ENCODE data around the gene CD1E. TPM values are rescaled to one million over a fixed set of nuclear protein-coding genes. Genes with fewer than 3 reads are reported as not detected.
"Not testable (repeated sequence)": the region's sequence is repeated elsewhere in the genome, so short reads cannot be mapped to it uniquely, and the experiment has no call there.

Gene CD1E
- total and polyA plus RNA-seq, 10 of the 15 experiments (the other 5 are each of a cell fraction or from before 2014, with no cell fraction given), result 0.05 to 0.07 (median 0.05) TPM; not detected in 7

DNA sequence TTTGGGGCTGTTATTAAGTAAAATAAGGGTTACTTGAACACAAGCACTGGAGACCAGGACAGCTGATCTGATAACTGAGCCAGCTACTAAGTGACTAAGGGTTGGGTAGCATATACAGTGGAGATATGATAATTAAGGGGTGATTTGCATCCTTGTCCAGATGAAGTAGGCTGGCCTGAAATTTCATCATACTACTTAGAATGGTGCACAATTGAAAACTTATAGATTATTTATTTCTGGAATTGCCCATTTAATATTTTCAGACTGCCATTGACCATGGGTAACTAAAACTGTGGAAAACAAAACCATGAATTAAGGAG, 18.5 kb upstream of the CD1E start (continued):
- TF ChIP-seq SUPT20H (IDR thresholded peaks at IDR 0.05; ENCODE audit: borderline replicate concordance, control insufficient read depth, low read depth, low read length), result no peak

GRCh38 chr1:158336413-158336812, 17.3 kb upstream of the CD1E start:
- ATAC-seq; H3K4me3 ChIP-seq; H3K27me3 ChIP-seq (replicated peaks in 1 of 2; ENCODE audit: control insufficient read depth in 2 of 2, insufficient read depth in 2 of 2, low read length in 1 of 2); BruUV-seq (replicated peaks); RAD21 ChIA-PET (ENCODE audit: unreplicated experiment); H4K20me1 ChIP-seq (ENCODE audit: control insufficient read depth, insufficient read depth); H2AFZ ChIP-seq (ENCODE audit: control insufficient read depth, low read depth, low read length); DNase-seq (ENCODE audit: low read depth, low spot score); H3K9ac ChIP-seq (ENCODE audit: control insufficient read depth, insufficient read depth, low read length); POLR2A ChIA-PET; H3K4me1 ChIP-seq (ENCODE audit: control insufficient read depth, insufficient read depth, low read length); H3K27ac ChIP-seq (ENCODE audit: control insufficient read depth, insufficient read depth); intact Hi-C loops (cut with micrococcal nuclease; ENCODE audit: unreplicated experiment); H3K4me2 ChIP-seq (ENCODE audit: control insufficient read depth, insufficient read depth); H3K9me3 ChIP-seq (replicated peaks; ENCODE audit: control insufficient read depth, insufficient read depth, low read length); H3K79me2 ChIP-seq (ENCODE audit: control insufficient read depth, insufficient read depth, low read length); H3K36me3 ChIP-seq (ENCODE audit: control insufficient read depth in 2 of 2, insufficient read depth in 2 of 2, low read length in 1 of 2); FAIRE-seq: not testable (repeated sequence)
- WGBS (ENCODE audit: insufficient coverage, insufficient replicate concordance, low lambda C conversion rate, missing lambda C conversion rate), result 23% methylated on average over 7 of the region's 7 CpGs
- in situ Hi-C loops (cut with MboI), result loop anchor here (10.0 kb wide), 1 partner anchor 132 kb away; no protein-coding TSS in a partner anchor
- CTCF ChIA-PET, result interaction anchor here (1.7 kb wide), 1 partner anchor 132 kb away, joined by 8 read pairs; no protein-coding TSS in a partner anchor
- SMC1A ChIA-PET (ENCODE audit: uncharacterized antibody, unreplicated experiment), result interaction anchor here (0.9 to 1.2 kb wide), 2 partner anchors 36 to 50 kb away, joined by 3 read pairs; no protein-coding TSS in a partner anchor

- RAD21 ChIA-PET (ENCODE audit: unreplicated experiment), result not testable (repeated sequence)
- WGBS (ENCODE audit: insufficient coverage, insufficient replicate concordance, low lambda C conversion rate, missing lambda C conversion rate), result 77% methylated on average over 15 of the region's 24 CpGs
Observed at GRCh38 chr1:158348946-158349345, 4.7 kb upstream of the CD1E start.

More at GRCh38 chr1:158348946-158349345, 4.7 kb upstream of the CD1E start:
- H3K27ac ChIP-seq (ENCODE audit: control insufficient read depth, insufficient read depth); CTCF ChIA-PET; H3K27me3 ChIP-seq (replicated peaks in 1 of 2; ENCODE audit: control insufficient read depth in 2 of 2, insufficient read depth in 2 of 2, low read length in 1 of 2); H4K20me1 ChIP-seq (ENCODE audit: control insufficient read depth, insufficient read depth); SMC1A ChIA-PET (ENCODE audit: uncharacterized antibody, unreplicated experiment); H2AFZ ChIP-seq (ENCODE audit: control insufficient read depth, low read depth, low read length); H3K79me2 ChIP-seq (ENCODE audit: control insufficient read depth, insufficient read depth, low read length); in situ Hi-C loops (cut with MboI); BruUV-seq (replicated peaks); FAIRE-seq; intact Hi-C loops (cut with micrococcal nuclease; ENCODE audit: unreplicated experiment); POLR2A ChIA-PET; H3K9me3 ChIP-seq (replicated peaks; ENCODE audit: control insufficient read depth, insufficient read depth, low read length); H3K36me3 ChIP-seq (ENCODE audit: control insufficient read depth in 2 of 2, insufficient read depth in 2 of 2, low read length in 1 of 2); H3K4me3 ChIP-seq; H3K4me2 ChIP-seq (ENCODE audit: control insufficient read depth, insufficient read depth); H3K9ac ChIP-seq (ENCODE audit: control insufficient read depth, insufficient read depth, low read length); DNase-seq (ENCODE audit: low read depth, low spot score); H3K4me1 ChIP-seq (ENCODE audit: control insufficient read depth, insufficient read depth, low read length); ATAC-seq: not testable (repeated sequence)
